ENCODE results near the gene PFKFB2. TPM values are rescaled to one million over a fixed set of nuclear protein-coding genes. Genes with fewer than 3 reads are reported as not detected.

PFKFB2 gene
- total and polyA plus RNA-seq, 2 of the 8 experiments (the other 6 are each of a cell fraction or from before 2014, with no cell fraction given) = 6.7 to 19.1 TPM

GRCh38 chr1:207027921-207028320, 25.2 kb upstream of the PFKFB2 start:
- H3K79me2 ChIP-seq (ENCODE audit: control insufficient read depth in 1 of 2, insufficient read depth in 2 of 2, low read length in 2 of 2) = no peaks in the 10 kb centered on the region
- H3K9ac ChIP-seq (replicated peaks in 1 of 4; ENCODE audit: extremely low read depth in 1 of 4, low read depth in 3 of 4, low read length in 3 of 4) = no peak overlapping the region
- H3K4me2 ChIP-seq (ENCODE audit: insufficient read depth in 1 of 2, low read depth in 2 of 2, low read length in 2 of 2) = no peak overlapping the region
- no peak overlapping the region for H3K18ac ChIP-seq (ENCODE audit: extremely low read depth, low read length)
- H4K20me1 ChIP-seq (replicated peaks in 1 of 2; ENCODE audit: control insufficient read depth in 1 of 2, insufficient read depth in 2 of 2, low read length in 2 of 2) = no peaks in the 10 kb centered on the region
- CTCF ChIA-PET (ENCODE audit: partially characterized antibody) = interaction anchor here (0.9 to 10.5 kb wide), 4 partner anchors 20 to 369 kb away, joined by 3 to 122 read pairs (median 6); no protein-coding TSS in a partner anchor
- H4K5ac ChIP-seq (ENCODE audit: insufficient read length, low read depth, low read length) = no peak overlapping the region
- FAIRE-seq (no peak), DNase-seq (ENCODE audit: low read depth in 1 of 2, low spot score in 2 of 2) (no peak)
- H3K27me3 ChIP-seq (replicated peaks in 1 of 4; ENCODE audit: control insufficient read depth in 3 of 4, extremely low read depth in 1 of 4, insufficient read depth in 3 of 4, low read length in 3 of 4) = no peaks in the 10 kb centered on the region
- H3K4me1 ChIP-seq (replicated peaks in 1 of 4; ENCODE audit: control insufficient read depth in 3 of 4, insufficient read depth in 4 of 4, low read length in 3 of 4) = peaks cover 5 to 17% (median 16%) of the 10 kb centered on the region in 4 experiments; a peak in 6 of 7 replicates
- no peak overlapping the region for H2AK5ac ChIP-seq (ENCODE audit: low read depth, low read length)
- no peak overlapping the region for H2BK5ac ChIP-seq (ENCODE audit: low read depth, low read length)
- H3K56ac ChIP-seq (replicated peaks; ENCODE audit: insufficient read length, low read depth, low read length) = no peak overlapping the region
- no peak overlapping the region for H3K14ac ChIP-seq (ENCODE audit: insufficient read length)
- 86% methylated on average over 1 of the region's 1 CpG; no CpG with 5 or more reads in 1 of the 2 experiments for WGBS, 2 experiments (ENCODE audit: extremely low coverage in 1 of 2, insufficient coverage in 1 of 2, insufficient read length in 1 of 2, insufficient replicate concordance in 2 of 2, low coverage in 1 of 2, low lambda C conversion rate in 2 of 2, missing lambda C conversion rate in 1 of 2)
- no peak overlapping the region for H2BK20ac ChIP-seq (ENCODE audit: low read length)
- H2BK12ac ChIP-seq (ENCODE audit: low read depth, low read length) = no peak overlapping the region
- H3K27ac ChIP-seq (ENCODE audit: low read depth, low read length) = no peak overlapping the region
- POLR2A ChIA-PET (ENCODE audit: partially characterized antibody) = no interaction called here
- H3K23me2 ChIP-seq (ENCODE audit: low read depth, low read length) = no peaks in the 10 kb centered on the region
- H2AFZ ChIP-seq (ENCODE audit: low read length) = no peak overlapping the region
- H2BK15ac ChIP-seq (ENCODE audit: low read length) = no peak overlapping the region
- no peaks in the 10 kb centered on the region for H3K9me3 ChIP-seq (ENCODE audit: insufficient read depth in 2 of 2, low read depth in 1 of 2, low read length in 1 of 2)
- H3K23ac ChIP-seq (ENCODE audit: insufficient read length) = no peak overlapping the region
- H3K79me1 ChIP-seq (ENCODE audit: low read depth, low read length) = no peaks in the 10 kb centered on the region
- H3K36me3 ChIP-seq (ENCODE audit: control insufficient read depth in 2 of 4, insufficient read depth in 4 of 4, low read length in 3 of 4) = peaks cover 0 to 2% (median 0%) of the 10 kb centered on the region in 4 experiments; a peak in 1 of 8 replicates
- no peak overlapping the region for H4K8ac ChIP-seq (ENCODE audit: extremely low read depth, insufficient read depth, low read length)
- no peak overlapping the region for H4K91ac ChIP-seq (replicated peaks; ENCODE audit: insufficient read length, low read length)
- H2BK120ac ChIP-seq (replicated peaks; ENCODE audit: low read depth, low read length) = no peak overlapping the region
- no peak overlapping the region for H3K4me3 ChIP-seq (ENCODE audit: extremely low read depth in 1 of 4, insufficient read depth in 2 of 4, low read depth in 3 of 4, low read length in 4 of 4)
- H3K4ac ChIP-seq (replicated peaks; ENCODE audit: insufficient read length, low read depth, low read length) = no peak overlapping the region
- TF ChIP-seq PHF8 (conservative IDR thresholded peaks at IDR 0.05; ENCODE audit: low read depth, low read length) (no peak), SP4 (IDR thresholded peaks at IDR 0.05; ENCODE audit: low read length) (no peak), BCL11A (IDR thresholded peaks at IDR 0.05; ENCODE audit: low read depth in 2 of 2, low read length in 2 of 2) (no peak), MAX (IDR thresholded peaks at IDR 0.05) (no peak), SUZ12 (IDR thresholded peaks at IDR 0.05; ENCODE audit: low read length) (no peak), CBX5 (IDR thresholded peaks at IDR 0.05; ENCODE audit: low read depth, low read length) (no peak), TBP (IDR thresholded peaks at IDR 0.05; ENCODE audit: low read depth, low read length) (no peak), EZH2 (IDR thresholded peaks at IDR 0.05; ENCODE audit: low read depth, low read length, severe bottlenecking) (no peak), NRF1 (IDR thresholded peaks at IDR 0.05; ENCODE audit: low read depth, low read length) (no peak), E2F6 (IDR thresholded peaks at IDR 0.05) (no peak)
- TF ChIP-seq, protein P1, sequence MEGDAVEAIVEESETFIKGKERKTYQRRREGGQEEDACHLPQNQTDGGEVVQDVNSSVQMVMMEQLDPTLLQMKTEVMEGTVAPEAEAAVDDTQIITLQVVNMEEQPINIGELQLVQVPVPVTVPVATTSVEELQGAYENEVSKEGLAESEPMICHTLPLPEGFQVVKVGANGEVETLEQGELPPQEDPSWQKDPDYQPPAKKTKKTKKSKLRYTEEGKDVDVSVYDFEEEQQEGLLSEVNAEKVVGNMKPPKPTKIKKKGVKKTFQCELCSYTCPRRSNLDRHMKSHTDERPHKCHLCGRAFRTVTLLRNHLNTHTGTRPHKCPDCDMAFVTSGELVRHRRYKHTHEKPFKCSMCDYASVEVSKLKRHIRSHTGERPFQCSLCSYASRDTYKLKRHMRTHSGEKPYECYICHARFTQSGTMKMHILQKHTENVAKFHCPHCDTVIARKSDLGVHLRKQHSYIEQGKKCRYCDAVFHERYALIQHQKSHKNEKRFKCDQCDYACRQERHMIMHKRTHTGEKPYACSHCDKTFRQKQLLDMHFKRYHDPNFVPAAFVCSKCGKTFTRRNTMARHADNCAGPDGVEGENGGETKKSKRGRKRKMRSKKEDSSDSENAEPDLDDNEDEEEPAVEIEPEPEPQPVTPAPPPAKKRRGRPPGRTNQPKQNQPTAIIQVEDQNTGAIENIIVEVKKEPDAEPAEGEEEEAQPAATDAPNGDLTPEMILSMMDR (IDR thresholded peaks at IDR 0.05; ENCODE audit: control extremely low read depth in 1 of 3, insufficient read depth in 1 of 3, low read depth in 1 of 3, low read length in 3 of 3) = no peak

Measured in H1 (cell line).